Right lobe of liver (tissue), 4 donors: ENCODE results near the gene CITED4.

ENCODE experiments used
- CTCF ChIP-seq, 4 donors: fragments of 200-600 bp in 3 of 4; fragments of 450-650 bp in 1 of 4; IDR thresholded peaks; one replicate each; pipeline versions ENCODE4 v1.5.1 to v1.8.0; 2016 to 2022; ENCODE audit warnings: antibody characterized with exemption in 4 of 4, mild to moderate bottlenecking in 2 of 4
- POLR2A ChIP-seq: fragments of 450-650 bp; IDR thresholded peaks from one replicate; pipeline ENCODE4 v1.6.1; 2017; ENCODE audit warnings: antibody characterized with exemption, mild to moderate bottlenecking
- donor health status: DM: no; HTN: no; CAD: no.
- donor health status: DM: no; HTN: no; CAD: no.
- donor health status: DM: no; HTN: yes; CAD: no.

GRCh38 chr1:40887652-40888051, 25.5 kb upstream of the CITED4 start:
- TF ChIP-seq CTCF (IDR thresholded peaks at IDR 0.05) (no peak), POLR2A (no peak)
